K562 (cell line): ENCODE results near the gene BCL3. TPM values are rescaled to one million over a fixed set of nuclear protein-coding genes. Genes with fewer than 3 reads are reported as not detected.
A peak's percentile ranks its signal among the peaks of the same experiment; 100 is the strongest.

Source experiments
- ATAC-seq: fragments of 200-7000 bp; cut with Tn5 transposase; 3 replicates; pipeline ENCODE4 v1.9.1; 2020; ENCODE audit warnings: moderate library complexity
- BruUV-seq: library from RNA; stranded (reverse); fragments of 400-500 nt; replicated peaks from 2 replicates; lab custom pipeline; 2021; lab: Mats Ljungman, UMichigan
- CTCF ChIA-PET: fragments of 300-600 bp; formaldehyde crosslinking; extraction: SDS; loops from one replicate; lab custom pipeline; 2021; ENCODE audit warnings: low intra/inter-chr PET ratio; lab: Yijun Ruan, JAX
- POLR2A ChIA-PET: fragments of 300-600, 350-650 bp; sonication (Branson Sonifier 250); formaldehyde crosslinking; extraction: SDS; loops from one replicate; lab custom pipeline; 2021; ENCODE audit warnings: antibody characterized with exemption, inconsistent platforms; lab: Yijun Ruan, JAX
- DNase-seq, 4 experiments: peaks; one replicate each; pipeline versions ENCODE4 v3.0.0 to v3.0.0-alpha.2; 2011 to 2018; ENCODE audit warnings: low spot score in 3 of 4, mixed read lengths in 3 of 4; ENCODE audit errors: extremely low read depth in 1 of 4
- FAIRE-seq: peaks from 2 replicates; lab custom pipeline; 2011; peaks lifted over from hg19 to GRCh38; lab: Jason Lieb, UNC
- H2AFZ ChIP-seq: 2 replicates; pipeline ENCODE4 v1.6.0; 2011; ENCODE audit warnings: low read depth, low read length, control low read depth, inconsistent platforms
- H3K27ac ChIP-seq: fragments of 200-600 bp; 3 replicates; pipeline ENCODE4 v1.8.0; 2011; ENCODE audit warnings: low read depth, mild to moderate bottlenecking, control low read depth, inconsistent platforms, low read length, moderate library complexity, mixed read lengths; ENCODE audit errors: extremely low read depth
- H3K27me3 ChIP-seq, 2 experiments: fragments of 300-600 bp in 1 of 2; 2 replicates in 1 of 2; 3 replicates in 1 of 2; pipeline versions ENCODE4 v1.6.0 to v1.8.0; 2011; ENCODE audit warnings: inconsistent platforms in 2 of 2, low read length in 2 of 2, mild to moderate bottlenecking in 1 of 2, mixed read lengths in 1 of 2, moderate library complexity in 1 of 2; ENCODE audit not compliant: control insufficient read depth in 2 of 2, insufficient read depth in 2 of 2
- H3K36me3 ChIP-seq: fragments of 300-600 bp; 3 replicates; pipeline ENCODE4 v1.8.0; 2011; ENCODE audit warnings: mild to moderate bottlenecking, low read length, inconsistent platforms; ENCODE audit not compliant: control insufficient read depth, insufficient read depth
- H3K4me1 ChIP-seq, 2 experiments: fragments of 200-600 bp in 1 of 2; replicated peaks in 1 of 2; 2 replicates in 1 of 2; 3 replicates in 1 of 2; pipeline versions ENCODE4 v1.5.1 to v1.8.0; 2011; ENCODE audit warnings: inconsistent platforms in 2 of 2, low read length in 2 of 2, mild to moderate bottlenecking in 1 of 2, mixed read lengths in 1 of 2, moderate library complexity in 1 of 2; ENCODE audit not compliant: control insufficient read depth in 2 of 2, insufficient read depth in 2 of 2
- H3K4me2 ChIP-seq: 2 replicates; pipeline ENCODE4 v1.6.1; 2011; ENCODE audit warnings: low read length, control low read depth, inconsistent platforms, mixed read lengths; ENCODE audit not compliant: insufficient read depth
- H3K4me3 ChIP-seq: fragments of 200-600 bp; sonication (generic), shearing (Covaris generic); 2 replicates; pipeline ENCODE4 v1.5.1; 2016; ENCODE audit warnings: control low read depth, inconsistent platforms
- H3K79me2 ChIP-seq: fragments of 200-600 bp; 3 replicates; pipeline ENCODE4 v1.8.0; 2011; ENCODE audit warnings: low read length, inconsistent platforms; ENCODE audit not compliant: control insufficient read depth, insufficient read depth
- H3K9ac ChIP-seq, 2 experiments: 2 replicates each; pipeline versions ENCODE4 v1.6.0 to v1.6.1; 2011; ENCODE audit warnings: low read depth in 2 of 2, low read length in 2 of 2, control low read depth in 1 of 2, inconsistent platforms in 1 of 2, mild to moderate bottlenecking in 1 of 2, mixed read lengths in 1 of 2; ENCODE audit not compliant: insufficient read depth in 1 of 2
- H3K9me1 ChIP-seq: one replicate; pipeline ENCODE4 v1.6.0; 2011; ENCODE audit warnings: inconsistent platforms, mild to moderate bottlenecking, low read length, moderate library complexity; ENCODE audit not compliant: control insufficient read depth, insufficient read depth
- H3K9me3 ChIP-seq: replicated peaks from 2 replicates; pipeline ENCODE4 v1.5.1; 2011; ENCODE audit warnings: low read depth, low read length, inconsistent platforms; ENCODE audit not compliant: control insufficient read depth, insufficient read depth
- H4K20me1 ChIP-seq: replicated peaks from 2 replicates; pipeline ENCODE4 v1.6.1; 2011; ENCODE audit warnings: low read length, inconsistent platforms, mixed read lengths; ENCODE audit not compliant: control insufficient read depth, insufficient read depth
- ADNP ChIP-seq: fragments of 200-800 bp; sonication (Bioruptor generic); IDR thresholded peaks from 2 replicates; pipeline ENCODE4 v1.6.1; 2016; ENCODE audit warnings: missing genetic modification characterization, missing compliant biosample characterization
- DACH1 ChIP-seq: fragments of 450-650 bp; IDR thresholded peaks from 2 replicates; pipeline ENCODE4 v1.6.1; 2018; ENCODE audit not compliant: partially characterized antibody
- RCOR1 ChIP-seq, 2 experiments: IDR thresholded peaks; 2 replicates each; pipeline ENCODE4 v1.6.1; 2012; ENCODE audit warnings: low read depth in 2 of 2, low read length in 2 of 2, borderline replicate concordance in 1 of 2, improper control_type of control experiment in 1 of 2
- ZBTB9 ChIP-seq: fragments of 450-650 bp; formaldehyde crosslinking; IDR thresholded peaks from 2 replicates; pipeline ENCODE4 v1.4.0; 2020; ENCODE audit warnings: mild to moderate bottlenecking, moderate library complexity
- ZEB2 ChIP-seq: fragments of 450-650 bp; IDR thresholded peaks from 2 replicates; pipeline ENCODE4 v1.6.1; 2016
- ZNF232 ChIP-seq: sonication (generic); formaldehyde crosslinking; IDR thresholded peaks from 2 replicates; pipeline ENCODE4 v1.8.0; 2022; ENCODE audit warnings: mild to moderate bottlenecking, missing genetic modification reagents
- WGBS: fragments of 100-300 bp; shearing (Covaris generic); methylation state at CpG from one replicate; pipeline ENCODE4 v1.1.6; 2016; ENCODE audit warnings: low coverage, mixed read lengths; ENCODE audit not compliant: insufficient coverage; ENCODE audit errors: missing lambda C conversion rate; 5-methylcytosine and 5-hydroxymethylcytosine counted together
- in situ Hi-C: fragments of 300-500 bp; cut with MboI; formaldehyde crosslinking; loops from 4 replicates; pipeline ENCODE4 v1.15.0; 2018; ENCODE audit warnings: inconsistent platforms, mixed read lengths
- intact Hi-C: fragments of 100-400 bp; cut with micrococcal nuclease; formaldehyde crosslinking; loops from 2 replicates; pipeline ENCODE4 v1.14.2; 2022
- polyA plus RNA-seq, 8 experiments: library from polyadenylated mRNA; depleted of rRNA in 4 of 8; stranded (reverse) in 5 of 8; unstranded in 3 of 8; fragments of >200 nt; fragmentation: Nextera tagmentation in 2 of 8; fragmentation: Illumina TruSeq in 1 of 8; extraction: Ambion mirVana in 2 of 8; extraction: Trizol in 1 of 8; gene quantifications; 2 replicates each; pipeline versions ENCODE4 v1.2.1 to v1.2.3, GENCODE V29; 2011 to 2014; ENCODE audit warnings: inconsistent platforms in 1 of 8, missing spikeins in 1 of 8
- total RNA-seq, 7 experiments: library from RNA; depleted of rRNA in 6 of 7; stranded (reverse); fragments of >200 nt in 6 of 7; fragmentation: Illumina TruSeq in 2 of 7; extraction: Trizol in 2 of 7; gene quantifications; 2 replicates each; pipeline versions ENCODE4 v1.2.1 to v1.2.3, GENCODE V29; 2011 to 2021; ENCODE audit warnings: low replicate concordance in 1 of 7
- TF ChIP-seq, protein P1 (sequence below): fragments of 200-800 bp; sonication (Bioruptor generic); IDR thresholded peaks from 2 replicates; pipeline ENCODE4 v1.6.1; 2017; ENCODE audit warnings: missing genetic modification characterization, missing compliant biosample characterization

Gene BCL3
- total and polyA plus RNA-seq, 9 of the 15 experiments (the other 6 are each of a cell fraction or from before 2014, with no cell fraction given): 0.03 to 2.4 (median 0.50) TPM; not detected in 1

GRCh38 chr19:44785271-44785670 lies 36.8 kb downstream of the BCL3 start:
- no peak for FAIRE-seq

More at GRCh38 chr19:44785271-44785670, 36.8 kb downstream of the BCL3 start:
- intact Hi-C loops (no loop called here), in situ Hi-C loops (loop anchor here (5.0 kb wide), 1 partner anchor 57 kb away; no protein-coding TSS in a partner anchor)
- Histone ChIP-seq H3K36me3 (no peaks in the 10 kb centered on the region), H4K20me1 (no peaks in the 10 kb centered on the region), H3K9me1 (no peaks in the 10 kb centered on the region), H3K27me3 (no peaks in the 10 kb centered on the region), H3K79me2 (no peaks in the 10 kb centered on the region), H3K4me3 (no peak overlapping the region), H3K4me1 (peaks cover 0 to 4% of the 10 kb centered on the region in 2 experiments; a peak in 2 of 5 replicates), H3K9ac (no peak overlapping the region), H2AFZ (no peak overlapping the region), H3K4me2 (no peak overlapping the region), H3K27ac (no peak overlapping the region), H3K9me3 (no peaks in the 10 kb centered on the region)
- no peak for DNase-seq
- BruUV-seq: no TSS peak
- WGBS: 11% methylated on average over 3 of the region's 3 CpGs
- no peak for ATAC-seq
- ChIA-PET CTCF (interaction anchor here (0.6 to 1.7 kb wide), 3 partner anchors 15 to 60 kb away, joined by 3 to 19 read pairs (median 3); partner anchors contain the start of gene NECTIN2), POLR2A (interaction anchor here (0.6 to 0.8 kb wide), 2 partner anchors 12 to 60 kb away, joined by 3 read pairs; partner anchors contain the start of gene NECTIN2)
- TF ChIP-seq ZEB2 (0 out of 2 replicates have a peak, but pooled peaks have one; percentile 41), DACH1 (peak; percentile 89), RCOR1 (IDR thresholded peaks at IDR 0.05; ENCODE audit: borderline replicate concordance in 1 of 2, low read depth in 2 of 2, low read length in 2 of 2) (no peak), ZBTB9 (CRISPR knock-in tag) (no peak), ZNF232 (CRISPR knock-in tag) (no peak), ADNP (0 out of 2 replicates have a peak, but pooled peaks have one; percentile 23)
- TF ChIP-seq, protein P1, sequence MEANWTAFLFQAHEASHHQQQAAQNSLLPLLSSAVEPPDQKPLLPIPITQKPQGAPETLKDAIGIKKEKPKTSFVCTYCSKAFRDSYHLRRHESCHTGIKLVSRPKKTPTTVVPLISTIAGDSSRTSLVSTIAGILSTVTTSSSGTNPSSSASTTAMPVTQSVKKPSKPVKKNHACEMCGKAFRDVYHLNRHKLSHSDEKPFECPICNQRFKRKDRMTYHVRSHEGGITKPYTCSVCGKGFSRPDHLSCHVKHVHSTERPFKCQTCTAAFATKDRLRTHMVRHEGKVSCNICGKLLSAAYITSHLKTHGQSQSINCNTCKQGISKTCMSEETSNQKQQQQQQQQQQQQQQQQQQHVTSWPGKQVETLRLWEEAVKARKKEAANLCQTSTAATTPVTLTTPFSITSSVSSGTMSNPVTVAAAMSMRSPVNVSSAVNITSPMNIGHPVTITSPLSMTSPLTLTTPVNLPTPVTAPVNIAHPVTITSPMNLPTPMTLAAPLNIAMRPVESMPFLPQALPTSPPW (CRISPR knock-in tag): no peak
